Activated CD4-positive, alpha-beta T cell treated with anti-CD3 and anti-CD28 coated beads for 36 hours (primary cell): ENCODE data around the gene ACTN4. TPM values are rescaled to one million over a fixed set of nuclear protein-coding genes. Genes with fewer than 3 reads are reported as not detected.
A peak's percentile ranks its signal among the peaks of the same experiment; 100 is the strongest.

Experiments
- ATAC-seq: fragments of 200-7000 bp; cut with Tn5 transposase; one replicate; pipeline ENCODE4 v1.10.0; 2021; ENCODE audit warnings: mild to moderate bottlenecking, moderate library complexity
- CTCF ChIA-PET: fragments of 350-600 bp; sonication (Branson Sonifier 250); formaldehyde crosslinking; loops from one replicate; lab custom pipeline; 2021; ENCODE audit warnings: antibody characterized with exemption; lab: Charles Lee
- POLR2A ChIA-PET: fragments of 350-600 bp; sonication (Branson Sonifier 250); formaldehyde crosslinking; loops from one replicate; lab custom pipeline; 2021; ENCODE audit warnings: antibody characterized with exemption, inconsistent platforms; lab: Charles Lee
- DNase-seq: peaks from one replicate; pipeline ENCODE4 v3.0.0-alpha.2; 2020
- H3K27ac Mint-ChIP-seq: one replicate; pipeline ENCODE4 v1.8.0; 2021; ENCODE audit warnings: mixed read lengths
- H3K27me3 Mint-ChIP-seq: one replicate; pipeline ENCODE4 v1.8.0; 2021; ENCODE audit warnings: mixed read lengths
- H3K36me3 Mint-ChIP-seq: one replicate; pipeline ENCODE4 v1.8.0; 2021; ENCODE audit warnings: low read depth, mixed read lengths
- H3K4me1 Mint-ChIP-seq: one replicate; pipeline ENCODE4 v1.8.0; 2021; ENCODE audit warnings: mixed read lengths
- H3K4me3 Mint-ChIP-seq: one replicate; pipeline ENCODE4 v1.8.0; 2021; ENCODE audit warnings: mild to moderate bottlenecking, moderate library complexity, mixed read lengths
- H3K9me3 Mint-ChIP-seq: one replicate; pipeline ENCODE4 v1.8.0; 2021; ENCODE audit warnings: low read depth, mixed read lengths
- intact Hi-C, 2 experiments: fragments of 100-400 bp; cut with DNase I in 1 of 2; cut with micrococcal nuclease in 1 of 2; formaldehyde crosslinking; loops; one replicate each; pipeline versions ENCODE4 v1.14.2 to v1.15.1; 2022 to 2024; cut with DNase I, micrococcal nuclease
- total RNA-seq, 2 experiments: library from RNA; stranded (reverse); gene quantifications; one replicate each; pipeline ENCODE4 v1.2.3, GENCODE V29; 2021

The ACTN4 gene
- total RNA-seq, 2 experiments from 2014 or later: 181 to 182 TPM

DNA sequence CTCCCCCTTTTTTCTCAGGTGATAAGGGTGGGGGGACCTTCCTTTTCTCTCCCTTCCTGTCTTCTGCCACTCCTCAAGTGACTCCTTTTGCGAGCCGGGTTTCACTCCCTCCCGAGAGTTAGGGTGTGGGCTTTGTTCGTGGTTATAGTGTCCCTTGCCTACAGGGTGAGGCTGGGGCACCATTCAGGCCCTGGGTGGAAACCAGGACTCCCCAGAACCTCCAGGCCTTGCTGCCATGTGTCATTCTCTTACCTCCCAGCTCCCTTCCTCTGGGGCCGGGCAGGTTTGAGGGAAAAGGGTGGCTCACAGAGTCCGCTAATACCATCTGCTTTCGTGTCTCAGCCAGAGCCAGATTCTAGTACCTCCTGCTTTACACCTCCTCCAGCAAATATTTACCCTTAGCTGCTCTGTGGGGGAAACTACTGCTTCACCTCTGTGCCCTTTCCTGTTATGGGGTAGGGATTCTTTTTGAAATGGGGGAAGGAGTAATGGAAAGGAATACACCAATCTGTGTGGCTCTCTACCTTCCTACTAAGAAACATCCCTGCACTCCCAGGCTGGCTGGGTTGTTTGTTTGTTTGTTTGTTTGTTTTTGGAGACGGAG, 2.8 kb downstream of the ACTN4 start:
- Mint-ChIP-seq H3K27me3 (peaks cover 18% of the 10 kb centered on the region), H3K27ac (no peak overlapping the region), H3K4me1 (peaks cover 60% of the 10 kb centered on the region), H3K9me3 (no peaks in the 10 kb centered on the region), H3K36me3 (peaks cover 20% of the 10 kb centered on the region), H3K4me3 (peak overlapping the region; percentile 98)
- ATAC-seq: no peak
- ChIA-PET CTCF (interaction anchor here (0.6 to 0.8 kb wide), 2 partner anchors 31 to 215 kb away, joined by 3 to 5 read pairs; no protein-coding TSS in a partner anchor), POLR2A (no interaction called here)
- no peak for DNase-seq
- intact Hi-C loops: no loop called here

- Mint-ChIP-seq H3K4me3 (no peak overlapping the region), H3K36me3 (peaks cover 21% of the 10 kb centered on the region), H3K27me3 (peaks cover 18% of the 10 kb centered on the region), H3K27ac (no peak overlapping the region), H3K9me3 (no peaks in the 10 kb centered on the region), H3K4me1 (peaks cover 67% of the 10 kb centered on the region)
- ChIA-PET CTCF (interaction anchor here (0.8 kb wide), 1 partner anchor 215 kb away, joined by 5 read pairs; no protein-coding TSS in a partner anchor), POLR2A (no interaction called here)
- no peak for ATAC-seq
- intact Hi-C loops: no loop called here
- DNase-seq: no peak
Observed at GRCh38 chr19:38650911-38651584, 3.6 kb downstream of the ACTN4 start.

DNA sequence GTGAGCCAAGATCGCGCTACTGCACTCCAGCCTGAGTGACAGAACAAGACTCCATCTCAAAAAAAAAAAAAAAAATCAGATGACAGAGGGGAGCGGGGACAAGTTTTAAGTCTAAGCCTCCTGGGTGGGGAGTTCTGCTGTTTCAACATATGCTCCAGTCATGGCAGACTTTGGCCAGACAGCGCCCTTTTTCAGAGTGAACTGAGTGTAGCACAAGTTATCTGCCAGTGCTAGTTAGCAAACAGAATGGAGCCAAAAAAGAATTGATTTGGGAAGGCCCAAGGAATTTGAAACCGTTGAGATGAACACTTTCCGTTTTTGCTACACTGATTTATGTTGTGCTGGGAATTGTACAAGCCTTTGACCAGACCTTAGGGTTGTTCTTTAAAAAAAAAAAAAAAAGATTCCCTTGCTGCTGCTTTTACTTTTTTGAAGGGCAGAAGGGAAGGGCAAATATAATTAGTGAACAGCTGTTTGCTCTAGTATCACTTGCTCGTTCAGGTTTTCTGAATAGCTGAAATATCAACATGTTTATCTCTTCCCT, 5.7 kb downstream of the ACTN4 start:
- H3K27me3 Mint-ChIP-seq: peaks cover 18% of the 10 kb centered on the region
- peaks cover 24% of the 10 kb centered on the region for H3K36me3 Mint-ChIP-seq

GRCh38 chr19:38654628-38655055, 7.2 kb downstream of the ACTN4 start:
- Mint-ChIP-seq H3K27me3 (peaks cover 11% of the 10 kb centered on the region), H3K4me1 (peaks cover 83% of the 10 kb centered on the region), H3K27ac (no peak overlapping the region), H3K9me3 (no peaks in the 10 kb centered on the region), H3K4me3 (peak overlapping the region; percentile 34), H3K36me3 (peaks cover 23% of the 10 kb centered on the region)
- no peak for DNase-seq
- CTCF ChIA-PET: interaction anchor here (0.7 kb wide), 1 partner anchor 275 kb away, joined by 3 read pairs; no protein-coding TSS in a partner anchor
- intact Hi-C loops: loop anchor here (1.0 to 5.0 kb wide), 7 partner anchors 7 to 748 kb away; partner anchors contain the start of genes ACTN4 (in 1 of the 2) and EIF3K (in 1 of the 2)
- POLR2A ChIA-PET: no interaction called here
- ATAC-seq: no peak

More for the DNA sequence above, 5.7 kb downstream of the ACTN4 start:
- POLR2A ChIA-PET: no interaction called here
- CTCF ChIA-PET: interaction anchor here (0.7 kb wide), 1 partner anchor 96 kb away, joined by 4 read pairs; no protein-coding TSS in a partner anchor
- DNase-seq: no peak
- no peak for ATAC-seq
- H3K9me3 Mint-ChIP-seq: no peaks in the 10 kb centered on the region
- no peak overlapping the region for H3K4me3 Mint-ChIP-seq
- peaks cover 86% of the 10 kb centered on the region for H3K4me1 Mint-ChIP-seq
- intact Hi-C loops: no loop called here
- no peak overlapping the region for H3K27ac Mint-ChIP-seq

DNA sequence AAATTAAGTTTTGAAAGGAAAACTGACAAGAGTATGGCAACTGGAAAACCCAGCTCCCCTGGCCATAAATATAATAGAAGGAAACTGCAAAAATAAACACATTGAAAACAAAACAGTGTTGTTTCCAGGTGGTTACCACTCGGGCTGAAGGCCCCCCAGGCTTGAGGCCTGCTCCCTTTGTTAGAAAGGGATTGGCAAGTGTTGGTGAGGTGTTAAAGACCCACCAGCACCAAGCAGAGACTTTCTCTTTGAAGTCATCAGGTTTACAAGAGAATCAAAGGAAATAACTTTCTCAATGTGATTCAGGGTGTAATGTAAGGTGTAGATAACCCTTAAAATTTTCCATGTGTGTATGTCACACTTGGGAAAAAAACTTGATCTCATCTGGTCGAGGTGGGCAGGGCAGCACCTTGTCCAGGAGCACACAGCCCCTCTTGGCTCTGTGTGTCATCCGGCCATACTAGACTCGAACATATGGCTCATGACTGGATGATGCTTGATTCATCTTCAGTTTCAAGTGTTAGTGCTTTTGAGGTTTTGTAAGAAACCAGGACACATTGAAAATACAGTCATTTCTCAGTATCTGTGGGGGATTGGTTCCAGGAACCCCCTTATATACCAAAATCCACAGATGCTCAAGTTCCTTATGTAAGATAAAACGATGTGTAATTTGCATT, 7.8 kb downstream of the ACTN4 start:
- Mint-ChIP-seq H3K27ac (peak overlapping the region; percentile 83), H3K9me3 (no peaks in the 10 kb centered on the region), H3K36me3 (peaks cover 22% of the 10 kb centered on the region), H3K4me1 (peaks cover 79% of the 10 kb centered on the region), H3K4me3 (peak overlapping the region; percentile 34), H3K27me3 (peaks cover 9% of the 10 kb centered on the region)
- intact Hi-C loops: loop anchor here (1.0 to 5.0 kb wide), 7 partner anchors 8 to 747 kb away; partner anchors contain the start of genes ACTN4 (in 1 of the 2) and EIF3K (in 1 of the 2)
- CTCF ChIA-PET: no interaction called here
- ATAC-seq (peak; percentile 84), DNase-seq (peak; percentile 64)
- POLR2A ChIA-PET: no interaction called here

DNA sequence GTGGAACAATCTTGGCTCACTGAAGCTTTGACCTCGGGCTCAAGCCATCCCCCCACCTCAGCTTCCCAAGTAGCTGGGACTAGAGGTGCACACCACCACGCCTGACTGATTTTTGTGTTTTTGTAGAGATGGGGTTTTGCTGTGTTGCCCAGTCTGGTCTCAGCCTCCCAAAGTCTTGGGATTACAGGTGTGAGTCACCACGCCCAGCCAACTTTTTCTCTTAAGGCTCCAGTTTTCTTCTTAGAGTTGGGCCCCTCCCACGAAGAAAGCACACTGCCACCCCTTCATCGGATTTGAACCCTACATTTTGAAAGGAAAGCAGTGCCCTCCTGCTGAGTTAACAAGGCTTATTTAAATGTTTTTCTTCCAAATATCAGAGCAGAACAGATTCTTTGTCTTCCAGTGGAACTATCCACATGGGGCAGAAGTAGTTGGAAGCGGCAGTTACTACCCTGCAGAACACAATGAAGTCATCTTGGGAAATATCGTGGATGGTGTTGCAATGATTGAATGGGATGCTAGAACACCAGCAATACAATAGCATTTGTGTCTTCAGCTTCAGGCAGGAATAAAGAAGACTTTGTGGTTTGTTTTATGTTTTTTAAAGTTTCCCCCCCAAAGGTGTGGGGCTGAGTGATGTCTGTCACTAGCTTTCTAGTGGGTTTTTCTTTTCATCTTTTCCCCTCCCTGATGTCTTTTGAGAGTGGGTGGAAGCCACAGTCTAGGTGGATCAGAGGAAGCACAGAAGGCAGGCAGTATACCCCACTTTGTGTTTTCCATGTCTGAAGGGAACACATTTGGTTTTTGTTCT, 8.9 kb downstream of the ACTN4 start:
- intact Hi-C loops: loop anchor here (1.0 to 5.0 kb wide), 4 partner anchors 28 to 746 kb away; no protein-coding TSS in a partner anchor

GRCh38 chr19:38657633-38658222, 10.3 kb downstream of the ACTN4 start:
- intact Hi-C loops: loop anchor here (2.0 to 5.0 kb wide), 3 partner anchors 27 to 745 kb away; no protein-coding TSS in a partner anchor
- DNase-seq (peak; percentile 48), ATAC-seq (peak; percentile 57)
- H3K27ac Mint-ChIP-seq: peak overlapping the region; percentile 80
- no peaks in the 10 kb centered on the region for H3K9me3 Mint-ChIP-seq
- peaks cover 10% of the 10 kb centered on the region for H3K27me3 Mint-ChIP-seq
- H3K4me1 Mint-ChIP-seq: peaks cover 69% of the 10 kb centered on the region
- ChIA-PET CTCF (interaction anchor here (1.9 kb wide), 1 partner anchor 23 kb away, joined by 4 read pairs; no protein-coding TSS in a partner anchor), POLR2A (interaction anchor here (1.0 kb wide), 1 partner anchor 10 kb away, joined by 7 read pairs; the partner anchor contains the start of gene ACTN4)
- H3K36me3 Mint-ChIP-seq: peaks cover 27% of the 10 kb centered on the region
- no peak overlapping the region for H3K4me3 Mint-ChIP-seq

More for the DNA sequence above, 8.9 kb downstream of the ACTN4 start:
- peak; percentile 39 for ATAC-seq
- DNase-seq: peak; percentile 47
- ChIA-PET POLR2A (interaction anchor here (0.9 to 1.0 kb wide), 2 partner anchors 9 to 15 kb away, joined by 5 to 7 read pairs; partner anchors contain the start of gene ACTN4), CTCF (interaction anchor here (0.8 to 1.9 kb wide), 3 partner anchors 9 to 22 kb away, joined by 3 to 9 read pairs (median 4); partner anchors contain the start of gene ACTN4)
- peaks cover 12% of the 10 kb centered on the region for H3K27me3 Mint-ChIP-seq
- H3K27ac Mint-ChIP-seq: peak overlapping the region; percentile 83
- H3K4me3 Mint-ChIP-seq: peak overlapping the region; percentile 13
- no peaks in the 10 kb centered on the region for H3K9me3 Mint-ChIP-seq
- peaks cover 28% of the 10 kb centered on the region for H3K36me3 Mint-ChIP-seq
- peaks cover 75% of the 10 kb centered on the region for H3K4me1 Mint-ChIP-seq

DNA sequence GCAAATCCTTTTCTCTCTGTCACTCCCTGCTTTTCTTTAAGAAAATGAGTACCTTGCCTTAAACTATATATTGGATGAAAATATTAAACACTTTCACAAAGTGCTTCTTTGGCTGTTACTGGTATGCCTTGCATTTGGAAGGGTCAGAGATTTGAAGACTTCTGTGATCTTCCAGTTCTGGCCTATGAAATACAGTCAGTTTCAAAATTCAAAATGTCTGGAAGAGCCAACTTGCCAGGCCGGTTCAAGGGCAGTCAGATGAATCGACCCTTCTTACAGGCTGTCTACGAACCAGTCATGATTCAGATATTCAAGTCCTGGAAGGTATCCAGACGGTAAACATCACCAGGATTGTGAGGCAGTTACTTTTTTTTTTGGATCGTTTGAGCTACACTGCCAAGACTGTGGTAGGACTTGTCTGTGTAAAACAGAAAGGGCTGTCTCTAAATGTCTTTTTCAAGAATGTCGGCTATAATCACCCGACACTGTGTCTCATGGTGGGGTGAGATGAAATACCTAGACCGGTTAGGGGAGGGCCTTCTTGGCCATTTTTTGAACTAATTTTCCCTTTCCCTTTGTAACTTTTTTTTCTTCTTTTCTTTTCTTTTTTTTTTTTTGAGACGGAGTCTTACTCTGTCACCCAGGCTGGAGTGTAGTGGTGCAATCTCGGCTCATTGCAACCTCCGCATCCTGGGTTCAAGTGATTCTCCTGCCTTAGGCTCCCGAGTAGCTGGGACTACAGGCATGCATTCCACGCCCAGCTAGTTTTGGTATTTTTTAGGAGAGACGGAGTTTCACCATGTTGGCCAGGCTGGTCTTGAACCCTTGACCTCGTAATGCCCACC, 11.2 kb downstream of the ACTN4 start:
- Mint-ChIP-seq H3K4me1 (peaks cover 69% of the 10 kb centered on the region), H3K36me3 (peaks cover 23% of the 10 kb centered on the region), H3K27ac (no peak overlapping the region), H3K9me3 (no peaks in the 10 kb centered on the region), H3K27me3 (peaks cover 3% of the 10 kb centered on the region), H3K4me3 (no peak overlapping the region)
- CTCF ChIA-PET: interaction anchor here (1.1 to 2.6 kb wide), 2 partner anchors 11 to 29 kb away, joined by 3 to 12 read pairs; no protein-coding TSS in a partner anchor
- DNase-seq (no peak), ATAC-seq (no peak)
- intact Hi-C loops: loop anchor here (5.0 kb wide), 2 partner anchors 194 to 744 kb away; no protein-coding TSS in a partner anchor
- POLR2A ChIA-PET: interaction anchor here (1.0 kb wide), 1 partner anchor 11 kb away, joined by 7 read pairs; the partner anchor contains the start of gene ACTN4

DNA sequence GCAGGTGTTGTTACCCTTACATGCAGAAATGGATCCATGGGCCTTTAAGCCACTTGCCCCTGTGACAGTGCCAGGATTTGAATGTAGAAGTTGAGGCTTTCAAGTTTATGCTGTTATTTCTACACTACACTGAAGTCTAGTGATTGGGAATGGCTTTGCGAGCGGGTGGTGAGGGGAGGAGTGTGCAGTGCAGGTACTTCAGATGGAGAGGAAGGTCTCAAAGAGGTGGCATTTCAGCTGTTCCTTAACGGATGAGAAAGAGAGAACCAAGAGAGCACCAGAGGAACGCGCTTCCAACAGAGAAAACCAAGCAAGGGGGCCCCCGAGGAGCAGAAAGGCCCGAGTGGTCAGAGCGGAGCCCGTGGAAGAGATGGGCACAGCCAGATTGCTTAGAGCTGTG, 13.3 kb downstream of the ACTN4 start:
- H3K27me3 Mint-ChIP-seq: peaks cover 8% of the 10 kb centered on the region
- no peak overlapping the region for H3K27ac Mint-ChIP-seq
- peaks cover 16% of the 10 kb centered on the region for H3K36me3 Mint-ChIP-seq
- H3K9me3 Mint-ChIP-seq: no peaks in the 10 kb centered on the region
- DNase-seq (no peak), ATAC-seq (no peak)
- H3K4me1 Mint-ChIP-seq: peaks cover 65% of the 10 kb centered on the region
- CTCF ChIA-PET: interaction anchor here (2.6 kb wide), 1 partner anchor 9 kb away, joined by 12 read pairs; no protein-coding TSS in a partner anchor
- H3K4me3 Mint-ChIP-seq: no peak overlapping the region
- intact Hi-C loops: no loop called here
- POLR2A ChIA-PET: no interaction called here
